ENCODE data around the gene PPP1R7. TPM values are rescaled to one million over a fixed set of nuclear protein-coding genes. Genes with fewer than 3 reads are reported as not detected.

The PPP1R7 gene
- total RNA-seq, 1 donor from 2014 or later, result 55.5 TPM

- DNase-seq (ENCODE audit: extremely low spot score, unreplicated experiment), result no peak
- Mint-ChIP-seq H3K4me3 (ENCODE audit: unreplicated experiment) (no peak overlapping the region), H3K27me3 (ENCODE audit: unreplicated experiment) (no peaks in the 10 kb centered on the region), H3K27ac (ENCODE audit: unreplicated experiment) (no peak overlapping the region), H3K4me1 (ENCODE audit: unreplicated experiment) (peaks cover 13% of the 10 kb centered on the region), H3K36me3 (ENCODE audit: unreplicated experiment) (peaks cover 50% of the 10 kb centered on the region), H3K9me3 (ENCODE audit: unreplicated experiment) (no peaks in the 10 kb centered on the region)
- TF ChIP-seq CTCF (IDR thresholded peaks at IDR 0.05), result no peak
Measured at GRCh38 chr2:241228860-241229516, 78.7 kb downstream of the PPP1R7 start.

GRCh38 chr2:241229563-241230401 is 79.5 kb downstream of the PPP1R7 start:
- no peak for TF ChIP-seq CTCF (IDR thresholded peaks at IDR 0.05)
- Mint-ChIP-seq H3K4me1 (ENCODE audit: unreplicated experiment) (peaks cover 5% of the 10 kb centered on the region), H3K9me3 (ENCODE audit: unreplicated experiment) (no peaks in the 10 kb centered on the region), H3K36me3 (ENCODE audit: unreplicated experiment) (peaks cover 57% of the 10 kb centered on the region), H3K27ac (ENCODE audit: unreplicated experiment) (no peak overlapping the region), H3K4me3 (ENCODE audit: unreplicated experiment) (no peak overlapping the region), H3K27me3 (ENCODE audit: unreplicated experiment) (no peaks in the 10 kb centered on the region)
- no peak for DNase-seq (ENCODE audit: extremely low spot score, unreplicated experiment)

GRCh38 chr2:241230435-241230834 is 80.2 kb downstream of the PPP1R7 start:
- Mint-ChIP-seq H3K4me1 (ENCODE audit: unreplicated experiment) (peaks cover 2% of the 10 kb centered on the region), H3K9me3 (ENCODE audit: unreplicated experiment) (no peaks in the 10 kb centered on the region), H3K36me3 (ENCODE audit: unreplicated experiment) (peaks cover 63% of the 10 kb centered on the region), H3K27ac (ENCODE audit: unreplicated experiment) (no peak overlapping the region), H3K4me3 (ENCODE audit: unreplicated experiment) (no peak overlapping the region), H3K27me3 (ENCODE audit: unreplicated experiment) (no peaks in the 10 kb centered on the region)
- no peak for TF ChIP-seq CTCF (IDR thresholded peaks at IDR 0.05)
- no peak for DNase-seq (ENCODE audit: extremely low spot score, unreplicated experiment)

GRCh38 chr2:241232736-241233575 is 82.7 kb downstream of the PPP1R7 start:
- no peak for TF ChIP-seq CTCF (IDR thresholded peaks at IDR 0.05)
- no peak overlapping the region for H3K4me3 Mint-ChIP-seq (ENCODE audit: unreplicated experiment)
- peaks cover 73% of the 10 kb centered on the region for H3K36me3 Mint-ChIP-seq (ENCODE audit: unreplicated experiment)

More at GRCh38 chr2:241232736-241233575, 82.7 kb downstream of the PPP1R7 start:
- peaks cover 2% of the 10 kb centered on the region for H3K4me1 Mint-ChIP-seq (ENCODE audit: unreplicated experiment)
- peak overlapping the region; percentile 44 for H3K27ac Mint-ChIP-seq (ENCODE audit: unreplicated experiment)
- no peaks in the 10 kb centered on the region for H3K27me3 Mint-ChIP-seq (ENCODE audit: unreplicated experiment)
- H3K9me3 Mint-ChIP-seq (ENCODE audit: unreplicated experiment), result no peaks in the 10 kb centered on the region
- DNase-seq (ENCODE audit: extremely low spot score, unreplicated experiment), result no peak

Other genes with a start within 250 kb of the PPP1R7 start
- not detected in 2 replicates for gene CROCC2, start 244.1 kb upstream of the PPP1R7 start, total RNA-seq
- 17.6 and 19.4 TPM in 2 replicates for gene SNED1, start 151.8 kb upstream of the PPP1R7 start, total RNA-seq
- 32.4 and 36.8 TPM in 2 replicates for gene MTERF4, start 48.2 kb upstream of the PPP1R7 start, total RNA-seq
- 10.2 and 10.5 TPM in 2 replicates for gene PASK, start 995 bp upstream of the PPP1R7 start, total RNA-seq
- gene ANO7, start 38.2 kb downstream of the PPP1R7 start, total RNA-seq, result 1.3 TPM in 2 replicates
- 839 and 856 TPM in 2 replicates for gene HDLBP, start 165.2 kb downstream of the PPP1R7 start, total RNA-seq
- gene SEPTIN2, start 165.5 kb downstream of the PPP1R7 start, total RNA-seq, result 547 and 557 TPM in 2 replicates
- 54.5 and 70.1 TPM in 2 replicates for gene FARP2, start 205.8 kb downstream of the PPP1R7 start, total RNA-seq

Data from osteocyte (in vitro differentiated cells).